Loucy (cell line): ENCODE results near the gene EFHD1.

Source experiments
- CTCF ChIP-seq: fragments of 200-600 bp; sonication (generic); conservative IDR thresholded peaks from 2 replicates; pipeline ENCODE4 v1.5.1; 2014; ENCODE audit warnings: mild to moderate bottlenecking, antibody characterized with exemption, low read length
- EZH2phosphoT487 ChIP-seq: fragments of 200-600 bp; IDR thresholded peaks from 2 replicates; pipeline ENCODE4 v1.6.1; 2018; ENCODE audit warnings: antibody characterized with exemption, mild to moderate bottlenecking, moderate library complexity, borderline replicate concordance

GRCh38 chr2:232622563-232622962 lies 10.8 kb upstream of the EFHD1 start:
- TF ChIP-seq CTCF (no peak), EZH2phosphoT487 (no peak)
